A549 treated with ZK216348 at 1 μM for 4 hours (cell line): ENCODE results near the gene MYADM. TPM values are rescaled to one million over a fixed set of nuclear protein-coding genes. Genes with fewer than 3 reads are reported as not detected.

Experiments
- total RNA-seq: library from RNA; stranded (reverse); fragments of 200-300 nt; extraction: Qiagen RNA extraction; gene quantifications from 5 replicates; pipeline ENCODE4 v1.2.3, GENCODE V29; 2022; ENCODE audit warnings: low read depth

Gene MYADM
- 191 to 352 TPM (median 290 TPM) in 5 replicates for total RNA-seq

DNA sequence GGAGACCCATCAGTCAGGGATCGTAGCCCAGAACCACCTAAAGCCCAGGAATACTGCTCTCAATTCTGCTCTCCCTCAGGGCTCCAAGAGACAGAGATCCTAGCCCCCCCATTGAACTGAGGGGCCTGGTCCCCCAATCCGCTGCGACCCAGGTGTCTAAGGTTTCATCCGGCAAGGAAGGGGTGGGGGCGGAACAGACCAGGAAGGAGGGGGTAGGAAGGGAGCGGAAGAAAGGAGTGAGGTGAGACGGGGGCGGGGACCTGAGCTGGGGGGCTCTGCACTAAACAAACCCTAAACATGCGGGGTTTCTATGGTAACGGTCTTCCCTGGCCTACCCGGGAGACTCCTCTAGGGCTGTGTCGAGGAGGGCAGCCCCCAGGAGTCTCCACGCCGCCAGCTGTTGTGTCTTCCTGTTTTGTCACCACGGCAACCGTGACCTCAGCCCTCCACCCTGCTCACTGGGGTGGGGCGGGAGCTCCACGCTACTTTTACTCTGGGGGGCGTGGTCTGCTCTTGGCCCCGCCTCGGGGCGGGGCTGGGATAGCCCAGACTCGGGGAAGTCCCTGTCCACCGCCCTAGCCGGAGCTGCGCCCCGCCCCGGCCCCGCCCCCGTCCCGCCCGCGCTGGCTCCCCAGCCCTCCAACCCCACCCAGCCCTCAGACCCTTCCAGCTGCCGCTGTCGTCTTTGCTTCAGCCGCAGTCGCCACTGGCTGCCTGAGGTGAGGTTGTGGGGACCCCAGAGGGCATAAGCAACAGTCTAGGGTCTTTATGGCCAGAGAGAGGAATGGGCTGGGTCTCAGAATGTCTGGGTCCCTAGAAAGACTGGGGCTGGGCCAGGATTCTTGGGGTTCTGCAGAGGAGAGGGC is at the start of gene MYADM:
MYADM (plus strand) TSS at position 659 of the 866 bp plus-strand sequence. CDS start 5,647 bp downstream, outside the sequence.

GRCh38 chr19:53824134-53824611 is 43.5 kb upstream of the MYADM start, which contains the start of gene NLRP12:
Gene NLRP12, minus strand, starts transcription at chr19:53824314. Its CDS starts 140 bp downstream, at chr19:53824174.

GRCh38 chr19:53881482-53882390 is 14.1 kb downstream of the MYADM start, which contains the start of gene PRKCG:
Gene PRKCG, plus strand, starts transcription at chr19:53882197. Its CDS starts 298 bp downstream, at chr19:53882495.

GRCh38 chr19:53908935-53909415 is 41.3 kb downstream of the MYADM start, which contains the start of gene CACNG7:
Gene CACNG7, plus strand, starts transcription at chr19:53909278. Its CDS starts 3,554 bp downstream, at chr19:53912832.

Other genes with a start within 250 kb of the MYADM start
- not detected in 5 replicates for gene DPRX, start 235.9 kb upstream of the MYADM start, total RNA-seq
- 0.04 TPM in 1 of 5 replicates, not detected in the others for gene NLRP12, start 43.6 kb upstream of the MYADM start, total RNA-seq
- gene PRKCG, start 14.3 kb downstream of the MYADM start, total RNA-seq = 3.4 to 6.7 TPM (median 6.0 TPM) in 5 replicates
- 4.6 to 10.0 TPM (median 9.4 TPM) in 5 replicates for gene CACNG7, start 41.4 kb downstream of the MYADM start, total RNA-seq
- gene CACNG8, start 95.1 kb downstream of the MYADM start, total RNA-seq = 0.83 to 1.4 TPM (median 1.4 TPM) in 5 replicates
- gene CACNG6, start 123.8 kb downstream of the MYADM start, total RNA-seq = 7.7 to 12.8 TPM (median 12.1 TPM) in 5 replicates
- gene VSTM1, start 196.0 kb downstream of the MYADM start, total RNA-seq = 0.55 to 0.92 TPM (median 0.78 TPM) in 3 of 5 replicates, not detected in the others
- gene TARM1, start 213.5 kb downstream of the MYADM start, total RNA-seq = not detected in 5 replicates
- gene OSCAR, start 232.9 kb downstream of the MYADM start, total RNA-seq = 0.25 to 0.41 TPM (median 0.33 TPM) in 5 replicates
- gene NDUFA3, start 235.0 kb downstream of the MYADM start, total RNA-seq = 211 to 296 TPM (median 232 TPM) in 5 replicates
- gene TFPT, start 247.8 kb downstream of the MYADM start, total RNA-seq = 19.8 to 27.0 TPM (median 21.7 TPM) in 5 replicates
- 105 to 128 TPM (median 113 TPM) in 5 replicates for gene PRPF31, start 247.9 kb downstream of the MYADM start, total RNA-seq